Epithelial cell of esophagus (primary cell): Measurements from ENCODE around the gene CENPO.
A peak's percentile ranks its signal among the peaks of the same experiment; 100 is the strongest.

ENCODE experiments used
- DNase-seq: peaks from one replicate; pipeline ENCODE4 v3.0.0; 2010; ENCODE audit warnings: low read depth
- H3K4me3 ChIP-seq: 2 replicates; pipeline ENCODE4 v1.5.1; 2011; ENCODE audit warnings: mild to moderate bottlenecking, low read length, control low read depth
- TF ChIP-seq, protein P1 (sequence below): IDR thresholded peaks from 2 replicates; pipeline ENCODE4 v1.5.1; 2011; ENCODE audit warnings: low read depth, mild to moderate bottlenecking, low read length, control low read depth, inconsistent platforms; ENCODE audit not compliant: insufficient read depth; ENCODE audit errors: missing control alignments

Gene CENPO

DNA sequence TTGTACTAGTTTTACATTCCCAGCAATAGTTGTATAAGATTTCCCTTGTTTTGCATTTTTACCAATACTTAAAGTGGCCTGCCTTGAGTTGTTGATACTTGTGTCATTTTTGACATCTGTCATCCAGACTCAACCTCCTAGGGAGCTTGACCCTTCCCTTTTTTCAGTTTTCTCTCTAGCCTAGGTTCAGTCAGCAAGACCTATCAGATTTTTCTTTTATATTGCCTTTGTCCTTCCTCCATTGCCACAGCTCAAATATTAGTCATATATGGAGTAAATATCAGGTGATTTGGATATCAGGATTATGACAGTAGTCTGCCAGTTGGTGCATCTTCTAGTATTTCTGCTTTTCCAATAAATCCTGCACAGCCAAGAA, 13.4 kb downstream of the CENPO start:
- TF ChIP-seq, protein P1, sequence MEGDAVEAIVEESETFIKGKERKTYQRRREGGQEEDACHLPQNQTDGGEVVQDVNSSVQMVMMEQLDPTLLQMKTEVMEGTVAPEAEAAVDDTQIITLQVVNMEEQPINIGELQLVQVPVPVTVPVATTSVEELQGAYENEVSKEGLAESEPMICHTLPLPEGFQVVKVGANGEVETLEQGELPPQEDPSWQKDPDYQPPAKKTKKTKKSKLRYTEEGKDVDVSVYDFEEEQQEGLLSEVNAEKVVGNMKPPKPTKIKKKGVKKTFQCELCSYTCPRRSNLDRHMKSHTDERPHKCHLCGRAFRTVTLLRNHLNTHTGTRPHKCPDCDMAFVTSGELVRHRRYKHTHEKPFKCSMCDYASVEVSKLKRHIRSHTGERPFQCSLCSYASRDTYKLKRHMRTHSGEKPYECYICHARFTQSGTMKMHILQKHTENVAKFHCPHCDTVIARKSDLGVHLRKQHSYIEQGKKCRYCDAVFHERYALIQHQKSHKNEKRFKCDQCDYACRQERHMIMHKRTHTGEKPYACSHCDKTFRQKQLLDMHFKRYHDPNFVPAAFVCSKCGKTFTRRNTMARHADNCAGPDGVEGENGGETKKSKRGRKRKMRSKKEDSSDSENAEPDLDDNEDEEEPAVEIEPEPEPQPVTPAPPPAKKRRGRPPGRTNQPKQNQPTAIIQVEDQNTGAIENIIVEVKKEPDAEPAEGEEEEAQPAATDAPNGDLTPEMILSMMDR, result no peak
- H3K4me3 ChIP-seq, result no peak overlapping the region
- DNase-seq, result no peak

DNA sequence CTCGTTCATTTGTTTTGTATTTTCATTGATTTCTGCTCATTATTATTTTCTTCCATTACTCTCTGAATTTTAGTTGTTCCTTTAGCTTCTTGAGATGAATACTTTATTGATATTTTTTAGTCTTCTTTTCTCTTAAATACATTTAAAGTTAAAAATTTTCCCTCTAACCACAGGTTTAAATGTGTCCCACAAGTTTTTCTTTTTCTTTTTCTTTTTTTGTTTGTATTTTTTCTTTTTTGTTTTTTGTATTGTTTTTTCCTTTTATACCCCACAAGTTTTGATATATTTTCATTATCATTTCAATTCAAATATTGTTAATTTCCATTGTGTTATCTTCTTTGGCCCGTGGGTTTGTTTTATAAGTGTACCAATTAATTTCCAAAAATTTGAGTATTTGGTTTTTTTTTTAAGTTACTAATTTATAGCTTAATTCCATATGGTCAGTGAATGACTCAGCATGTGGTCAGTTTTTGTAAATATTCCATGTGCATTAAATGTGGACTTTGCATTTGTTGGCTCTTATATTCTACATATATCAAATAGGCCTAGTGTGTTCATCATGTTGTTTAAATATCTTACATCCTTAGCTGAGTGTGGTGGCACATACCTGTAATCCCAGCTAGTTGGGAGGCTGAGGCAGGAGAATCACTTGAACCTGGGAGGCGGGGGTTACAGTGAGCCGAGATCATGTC, 16.2 kb downstream of the CENPO start:
- no peak for DNase-seq
- no peak overlapping the region for H3K4me3 ChIP-seq
- TF ChIP-seq, protein P1, result no peak

DNA sequence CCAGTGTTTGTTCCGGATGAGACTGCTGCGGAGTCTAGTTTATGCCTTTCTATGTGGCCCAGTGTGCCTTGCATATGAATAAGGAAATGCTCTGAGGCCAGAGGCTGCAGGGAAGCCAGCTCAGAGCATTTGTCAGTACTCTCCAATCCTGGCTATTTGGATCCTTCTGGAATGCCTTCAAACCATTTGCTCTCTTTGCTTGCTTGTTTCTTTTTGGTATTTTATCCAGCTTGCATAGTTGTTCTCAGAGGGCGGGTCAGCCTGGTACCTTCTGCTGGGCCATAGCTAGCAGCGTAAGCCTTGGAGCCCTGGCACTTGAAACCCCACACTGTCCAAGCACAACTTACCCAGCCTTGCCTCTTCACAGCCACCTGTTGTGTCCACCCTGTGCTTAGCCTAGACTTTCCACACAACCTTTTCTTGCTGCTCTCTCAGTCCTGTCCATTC, 20.5 kb downstream of the CENPO start:
- no peak overlapping the region for H3K4me3 ChIP-seq
- TF ChIP-seq, protein P1, result no peak
- no peak for DNase-seq

DNA sequence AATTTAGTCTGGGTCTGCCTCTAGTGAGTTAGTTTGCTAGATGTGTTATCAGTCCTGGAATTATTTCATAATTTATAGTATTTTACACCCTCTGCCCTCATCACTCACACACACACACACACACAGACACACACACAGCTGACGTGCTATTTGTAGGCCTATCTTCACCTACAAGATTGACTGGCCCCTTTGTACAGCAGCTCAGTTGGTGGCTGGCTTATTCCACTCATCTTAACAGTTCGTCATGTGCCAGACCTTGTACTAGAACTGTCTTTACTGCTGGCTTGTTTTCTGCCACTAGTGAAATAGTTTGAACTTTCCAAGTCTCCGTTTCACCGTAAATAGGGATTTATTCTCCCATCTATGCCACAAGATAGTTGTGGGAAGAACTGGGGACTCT, 21.3 kb downstream of the CENPO start:
- H3K4me3 ChIP-seq, result no peak overlapping the region
- TF ChIP-seq, protein P1, result no peak
- DNase-seq, result no peak

DNA sequence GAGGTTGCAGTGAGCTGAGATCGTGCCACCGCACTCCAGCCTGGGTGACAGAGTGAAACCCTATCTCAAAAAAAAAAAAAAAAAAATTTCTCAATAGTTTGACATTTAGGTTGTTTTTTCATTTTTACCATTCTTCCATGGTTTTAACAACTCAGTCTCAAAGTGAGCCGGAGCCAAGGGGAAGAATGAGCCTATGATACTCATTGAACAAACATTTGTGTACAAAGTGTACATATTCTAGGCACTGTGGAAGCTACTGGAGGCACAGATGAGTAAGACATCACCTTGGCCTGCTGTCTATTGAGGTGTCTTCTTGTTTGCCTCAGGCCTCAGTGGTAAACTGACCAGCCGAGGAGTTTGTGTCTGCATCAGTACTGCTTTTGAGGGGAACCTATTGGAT, 21.9 kb downstream of the CENPO start:
- no peak for DNase-seq
- TF ChIP-seq, protein P1, result no peak
- no peak overlapping the region for H3K4me3 ChIP-seq

DNA sequence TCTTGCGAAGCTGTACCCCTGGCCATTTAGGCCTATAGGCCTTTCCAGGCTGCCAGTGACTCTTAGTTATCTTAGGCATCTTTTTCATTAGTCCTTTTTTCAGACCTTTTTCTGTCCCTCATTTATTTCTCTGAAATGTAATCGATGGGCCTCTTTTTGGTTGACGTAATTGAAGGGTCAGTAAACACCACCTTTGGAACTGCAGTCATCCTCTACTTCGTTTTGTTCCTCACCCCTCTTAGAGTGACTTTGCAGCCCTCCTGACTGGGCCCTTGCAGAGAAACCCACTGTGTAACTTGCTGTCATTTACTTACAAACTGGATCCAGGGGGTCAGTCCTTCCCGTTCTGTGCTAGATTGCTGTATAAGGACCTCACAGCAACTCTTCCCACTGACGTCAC, 23.2 kb downstream of the CENPO start:
- no peak overlapping the region for H3K4me3 ChIP-seq
- no peak for DNase-seq
- TF ChIP-seq, protein P1, result no peak

DNA sequence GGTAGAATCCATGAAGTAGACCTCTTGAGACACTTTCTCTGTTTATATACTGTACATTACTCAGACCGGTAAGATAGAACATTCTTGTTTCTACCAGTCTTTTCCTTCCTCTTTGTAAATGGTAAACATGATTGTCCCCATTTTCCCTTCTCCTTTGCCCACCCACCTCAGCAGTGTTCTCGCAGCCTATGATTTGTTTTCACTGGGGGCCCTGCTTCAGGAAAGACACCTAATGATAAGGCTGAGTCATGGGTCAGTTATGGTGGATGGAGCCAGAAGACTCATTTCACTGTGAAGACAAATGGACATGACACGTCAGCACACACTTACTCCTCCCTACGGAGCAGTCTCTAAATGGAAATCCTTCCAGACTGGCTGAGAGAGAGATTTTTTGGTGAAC, 23.7 kb downstream of the CENPO start:
- H3K4me3 ChIP-seq, result no peak overlapping the region
- TF ChIP-seq, protein P1, result no peak
- peak; percentile 49 for DNase-seq
